GM19023 (cell line): ENCODE results near the gene DGKG.

Experiments used
- ATAC-seq: cut with Tn5 transposase; IDR thresholded peaks from one replicate; pipeline ENCODE4 v1.9.1; 2021; ENCODE audit warnings: mild to moderate bottlenecking, moderate library complexity; ENCODE audit not compliant: unreplicated experiment

DGKG gene

GRCh38 chr3:186216900-186217819 lies 144.9 kb downstream of the DGKG start:
- no peak for ATAC-seq

- ATAC-seq, result no peak
Measured at GRCh38 chr3:186214670-186215069, 147.4 kb downstream of the DGKG start.

GRCh38 chr3:186213946-186214345 lies 148.1 kb downstream of the DGKG start:
- ATAC-seq, result no peak

- no peak for ATAC-seq
Measured at GRCh38 chr3:186212611-186213010, 149.4 kb downstream of the DGKG start.

GRCh38 chr3:186210852-186211500 lies 151.1 kb downstream of the DGKG start:
- ATAC-seq, result no peak

- ATAC-seq, result peak; percentile 53
Measured at GRCh38 chr3:186209810-186210752, 152.0 kb downstream of the DGKG start.

GRCh38 chr3:186208296-186208989 lies 153.6 kb downstream of the DGKG start:
- ATAC-seq, result no peak

GRCh38 chr3:186207515-186207914 lies 154.5 kb downstream of the DGKG start:
- ATAC-seq, result no peak

GRCh38 chr3:186200726-186201125 lies 161.3 kb downstream of the DGKG start:
- ATAC-seq, result no peak

- no peak for ATAC-seq
Measured at GRCh38 chr3:186198442-186198841, 163.6 kb downstream of the DGKG start.

GRCh38 chr3:186194451-186194811 lies 167.6 kb downstream of the DGKG start:
- no peak for ATAC-seq

- no peak for ATAC-seq
Measured at GRCh38 chr3:186193534-186194450, 168.2 kb downstream of the DGKG start.

GRCh38 chr3:186192823-186193222 lies 169.2 kb downstream of the DGKG start:
- ATAC-seq, result no peak

GRCh38 chr3:186189492-186189891 lies 172.5 kb downstream of the DGKG start:
- ATAC-seq, result no peak

- no peak for ATAC-seq
Measured at GRCh38 chr3:186187401-186188275, 174.4 kb downstream of the DGKG start.

- no peak for ATAC-seq
Measured at GRCh38 chr3:186185194-186185787, 176.7 kb downstream of the DGKG start.

- ATAC-seq, result no peak
Measured at GRCh38 chr3:186184021-186184420, 178.0 kb downstream of the DGKG start.

GRCh38 chr3:186182850-186183249 lies 179.2 kb downstream of the DGKG start:
- no peak for ATAC-seq
